Measurements from ENCODE around the gene GALNT2. TPM values are rescaled to one million over a fixed set of nuclear protein-coding genes. Genes with fewer than 3 reads are reported as not detected.

GALNT2 gene
- total RNA-seq, 1 donor from 2014 or later: 144 TPM

DNA sequence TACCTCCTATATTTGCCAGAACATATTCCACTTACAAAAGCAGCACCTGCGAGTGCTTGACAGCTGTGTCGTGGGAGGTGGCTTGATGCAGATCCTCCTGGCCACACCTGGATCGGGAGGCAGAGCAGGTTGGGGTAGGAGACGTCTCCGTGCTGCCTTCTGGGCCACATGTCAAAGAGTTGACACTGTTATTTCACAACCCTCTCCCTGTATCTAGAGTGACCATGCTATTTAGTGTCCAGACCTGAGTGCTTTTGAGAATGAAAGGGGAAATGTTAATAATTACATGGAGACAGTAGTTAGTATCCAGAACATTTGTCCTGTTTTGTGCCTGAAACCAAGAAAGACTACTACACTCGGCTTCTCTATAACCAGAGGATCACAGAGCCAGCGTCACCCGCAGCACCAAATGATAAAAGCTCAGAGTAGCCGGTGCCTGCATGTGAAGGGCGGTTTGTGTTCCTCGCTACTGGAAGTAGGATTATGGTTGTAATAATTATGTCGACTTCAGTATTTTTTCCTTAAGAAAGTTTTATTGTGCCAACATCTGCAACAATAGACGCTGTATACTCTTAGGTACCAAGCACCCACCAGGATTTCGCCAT lies 77.1 kb downstream of the GALNT2 start:
- DNase-seq (ENCODE audit: low spot score): no peak

DNA sequence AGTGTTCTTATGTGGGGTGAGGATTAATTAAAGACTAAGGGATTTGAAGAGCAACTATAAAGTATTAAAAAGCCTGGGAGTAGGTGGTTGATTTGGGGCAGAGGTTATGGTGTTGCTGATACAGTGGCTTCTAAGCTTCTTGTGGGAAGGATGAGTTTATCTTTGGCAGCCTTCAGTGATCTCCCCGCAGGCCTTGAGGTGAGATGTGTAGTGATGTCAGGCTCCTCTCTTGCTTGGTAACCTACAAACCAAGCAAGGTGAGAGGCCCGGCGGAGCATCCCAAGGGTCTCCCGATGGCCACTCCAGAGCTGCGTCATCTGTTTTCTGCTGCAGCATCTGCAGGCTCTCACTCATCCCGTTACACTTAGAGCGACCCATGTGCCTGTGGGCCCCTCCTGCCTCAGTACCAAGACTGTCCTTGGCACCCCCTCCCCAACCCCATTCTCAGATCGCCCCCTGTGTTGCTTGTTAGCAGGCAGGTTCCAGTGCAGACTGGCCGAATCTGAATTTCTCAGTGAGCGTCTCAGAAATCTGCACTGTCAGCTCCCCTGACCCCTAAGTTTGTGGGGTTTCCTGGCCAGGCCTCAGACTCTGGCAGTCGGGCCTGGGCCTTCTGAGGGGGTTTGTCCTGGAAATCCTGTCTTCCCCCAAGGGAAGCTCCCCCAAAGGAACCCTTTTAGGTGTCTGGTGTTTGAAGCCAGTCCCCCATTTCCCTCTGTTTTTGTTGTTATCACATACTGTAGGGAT lies 77.9 kb downstream of the GALNT2 start:
- DNase-seq (ENCODE audit: low spot score): no peak

DNA sequence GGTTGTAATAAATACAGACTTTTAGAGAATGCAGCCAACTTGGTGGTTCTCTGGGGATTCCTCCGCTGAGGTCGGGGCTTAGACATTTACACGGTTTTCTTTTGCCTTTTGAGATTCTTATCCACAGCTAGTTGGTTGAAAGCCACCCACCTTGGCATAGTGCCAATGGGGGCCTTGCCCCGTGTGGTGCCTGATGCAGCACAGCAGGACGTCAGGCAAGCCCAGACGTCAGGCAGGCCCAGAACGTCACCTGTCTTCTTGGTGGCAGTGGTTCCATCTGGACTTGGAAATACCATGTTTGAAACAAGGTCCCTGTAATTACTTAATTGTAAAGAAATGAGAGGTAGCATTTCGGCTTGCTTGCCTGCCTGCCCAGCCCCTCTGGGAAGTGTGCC lies 78.5 kb downstream of the GALNT2 start:
- no peak for DNase-seq (ENCODE audit: low spot score)

DNA sequence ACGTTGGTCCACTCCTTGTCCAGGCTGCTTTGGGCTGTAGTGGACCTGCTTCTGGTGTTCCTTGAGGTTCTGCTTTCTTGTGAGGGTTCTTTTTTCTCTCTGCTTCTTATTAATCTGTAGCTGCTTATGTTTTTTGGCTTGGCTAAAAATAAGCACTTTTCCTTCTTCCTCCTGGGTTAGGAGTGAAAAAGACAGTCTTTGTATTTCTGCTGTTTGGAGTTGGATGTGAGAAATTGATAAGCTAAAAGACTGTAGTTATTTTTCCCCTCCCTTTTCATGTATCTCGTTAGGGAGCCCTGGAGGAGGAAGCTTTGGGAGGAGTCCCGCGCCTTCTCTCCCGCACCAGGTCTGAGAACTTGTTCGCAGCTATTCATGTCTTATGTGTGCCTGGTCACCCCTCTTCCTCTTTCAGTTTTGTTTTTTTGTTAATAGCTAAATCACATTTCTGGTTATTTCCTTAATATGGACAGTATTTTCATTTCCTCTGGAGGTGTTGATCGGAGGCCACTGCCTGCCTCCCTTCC lies 79.0 kb downstream of the GALNT2 start:
- no peak for DNase-seq (ENCODE audit: low spot score)

DNA sequence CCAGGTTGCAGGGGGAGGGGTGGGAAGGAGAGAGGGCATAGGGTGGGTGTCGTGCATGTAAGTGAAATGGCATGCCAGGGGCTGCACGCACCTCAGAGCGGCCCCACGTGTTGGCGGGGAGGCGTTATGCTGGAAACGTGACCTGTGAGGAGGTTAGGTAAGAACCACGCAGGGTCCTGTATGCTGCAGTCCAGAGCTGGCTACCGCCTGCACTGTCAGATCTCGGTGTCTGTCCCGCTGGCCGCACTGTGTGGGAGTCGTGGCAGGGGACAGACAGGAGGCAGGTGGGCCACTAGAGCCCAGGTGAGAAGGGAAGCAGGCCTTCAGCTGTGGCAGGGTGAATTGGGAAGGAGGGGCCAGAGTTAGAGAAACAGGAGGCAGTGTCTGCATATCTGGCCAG lies 79.7 kb downstream of the GALNT2 start:
- DNase-seq (ENCODE audit: low spot score): no peak

DNA sequence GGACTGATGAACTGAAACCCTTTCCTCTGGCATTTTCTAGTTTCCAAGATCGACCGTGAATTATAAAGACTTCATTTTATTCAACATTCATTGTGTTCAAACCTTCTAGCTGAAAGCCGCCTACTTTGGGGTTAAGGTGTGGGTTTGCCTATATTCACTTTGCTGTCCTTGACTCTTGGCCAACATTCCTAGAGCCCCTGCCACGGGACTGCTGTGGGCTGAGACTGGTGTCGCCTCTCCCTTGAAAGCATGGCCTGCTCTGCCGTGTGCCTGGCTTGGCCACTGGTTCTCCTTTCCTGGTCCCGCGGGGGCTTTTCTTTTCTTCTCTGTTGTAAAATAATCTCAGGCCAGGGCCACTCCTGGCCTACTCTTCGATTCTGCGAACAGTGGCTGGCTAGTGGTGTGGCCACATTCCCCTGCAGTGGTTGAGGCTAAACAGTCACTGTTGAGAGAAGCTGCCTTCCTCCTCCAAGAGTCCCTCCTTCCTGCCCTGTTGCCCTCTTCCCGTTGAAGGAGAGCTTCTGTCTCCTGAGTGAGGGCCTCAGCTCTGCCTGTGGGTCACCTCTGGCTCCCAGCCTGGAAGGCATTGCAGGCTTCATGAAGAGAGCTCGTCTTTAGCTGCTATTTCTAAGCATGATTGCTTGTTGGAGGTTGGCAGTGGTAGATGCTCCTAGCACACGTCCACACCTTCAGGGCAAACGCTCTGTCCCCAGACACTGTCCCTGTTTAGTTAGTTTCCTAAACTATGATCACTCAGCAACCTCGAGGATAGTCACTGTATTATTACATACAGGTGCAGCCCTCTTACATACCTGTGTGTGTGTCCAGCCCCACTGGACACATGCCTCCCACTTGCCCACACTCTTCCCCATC lies 80.5 kb downstream of the GALNT2 start:
- DNase-seq (ENCODE audit: low spot score): no peak

DNA sequence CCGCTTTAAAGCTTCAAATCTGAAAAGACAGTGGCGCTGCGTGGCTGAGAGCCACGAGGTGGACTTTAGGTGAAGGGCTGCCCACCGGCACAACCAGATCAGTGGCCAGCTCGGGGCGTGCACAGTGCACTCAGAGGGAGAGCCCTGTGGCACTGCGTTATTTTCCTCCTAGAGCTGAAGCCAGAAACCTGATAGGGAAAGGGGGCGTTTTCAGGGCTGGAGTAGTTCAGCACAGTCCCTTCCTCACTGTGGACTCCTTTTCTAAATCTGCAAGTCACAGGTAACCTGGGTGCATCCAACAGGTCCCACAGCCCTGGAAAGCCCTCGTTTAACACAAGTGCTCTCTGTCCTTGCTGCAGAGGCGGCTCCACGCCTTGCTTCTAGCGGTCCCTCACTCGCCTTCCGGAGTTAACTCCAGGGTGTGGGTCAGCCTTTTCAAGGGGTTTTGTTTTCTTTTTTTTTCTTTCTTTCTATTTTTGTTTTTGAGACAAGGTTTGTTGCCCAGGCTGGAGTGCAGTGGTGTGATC lies 81.2 kb downstream of the GALNT2 start:
- DNase-seq (ENCODE audit: low spot score): no peak

DNA sequence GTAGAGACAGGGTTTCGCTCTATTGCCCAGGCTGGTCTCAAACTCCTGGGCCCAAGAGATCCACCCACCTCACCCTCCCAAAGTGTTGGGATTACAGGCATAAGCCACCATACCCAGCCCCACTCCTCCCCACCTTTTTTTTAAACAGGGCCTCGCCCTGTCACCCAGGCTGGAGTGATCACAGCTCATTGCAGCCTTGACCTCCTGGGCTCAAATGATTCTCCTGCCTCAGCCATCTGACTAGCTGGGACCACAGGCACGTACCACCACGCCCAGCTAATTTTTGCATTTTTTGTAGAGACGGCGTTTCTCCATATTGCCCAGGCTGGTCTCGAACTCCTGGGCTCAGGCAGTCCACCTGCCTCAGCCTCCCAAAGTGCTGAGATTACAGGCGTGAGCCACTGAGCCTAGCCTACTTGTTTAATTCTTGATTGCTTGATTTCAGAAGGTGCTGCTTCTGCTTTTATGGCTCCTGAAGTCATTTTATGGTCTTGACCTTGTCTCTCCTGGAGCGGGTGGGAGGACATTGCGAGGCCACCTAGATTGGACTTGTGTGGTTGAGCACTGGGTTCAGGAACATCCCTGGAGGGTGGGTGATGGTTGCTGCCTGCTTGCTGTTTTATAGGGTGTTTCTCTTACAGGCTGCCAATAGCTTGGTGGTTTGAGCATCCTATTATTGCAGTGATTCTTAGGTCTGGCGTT lies 81.9 kb downstream of the GALNT2 start:
- no peak for DNase-seq (ENCODE audit: low spot score)

DNA sequence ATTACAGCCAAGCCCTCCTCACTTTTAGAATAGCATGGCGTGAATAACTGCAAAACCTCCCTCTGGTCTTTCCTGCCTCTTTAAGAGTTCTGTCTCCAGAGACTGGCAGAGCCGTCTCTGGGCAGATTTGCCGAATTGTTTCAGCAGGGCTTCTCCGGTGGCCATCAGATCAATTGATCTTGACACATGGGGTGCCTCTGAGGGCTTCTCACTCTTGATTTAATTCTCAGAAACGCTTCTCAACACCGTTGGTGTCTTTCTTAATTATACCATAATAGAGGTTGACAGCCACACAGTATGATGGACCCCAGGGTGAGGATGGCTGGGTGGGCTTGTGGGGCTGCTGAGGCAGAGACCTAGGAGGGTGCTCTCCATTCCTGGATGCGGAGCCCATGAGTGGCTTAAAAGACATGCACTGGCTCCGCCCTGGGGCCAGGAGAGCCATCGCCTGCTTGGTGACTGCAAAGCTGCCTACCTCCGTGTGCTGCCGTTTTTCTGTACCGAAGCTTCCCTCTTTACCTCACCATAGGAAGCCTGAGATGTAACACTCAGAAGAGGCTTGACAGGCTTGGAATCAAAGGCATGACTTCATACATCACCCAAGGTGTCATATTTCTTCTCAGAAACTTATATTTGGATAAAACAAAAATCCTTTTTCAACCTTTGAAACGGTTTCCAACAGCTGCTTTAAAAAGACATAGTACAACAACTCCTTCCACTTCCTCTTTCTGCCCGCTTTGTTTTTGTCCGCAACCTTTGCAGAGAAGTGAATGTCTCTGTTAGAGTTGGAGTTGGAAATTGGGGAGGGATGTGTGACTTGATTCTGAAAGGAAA lies 82.9 kb downstream of the GALNT2 start:
- no peak for DNase-seq (ENCODE audit: low spot score)

DNA sequence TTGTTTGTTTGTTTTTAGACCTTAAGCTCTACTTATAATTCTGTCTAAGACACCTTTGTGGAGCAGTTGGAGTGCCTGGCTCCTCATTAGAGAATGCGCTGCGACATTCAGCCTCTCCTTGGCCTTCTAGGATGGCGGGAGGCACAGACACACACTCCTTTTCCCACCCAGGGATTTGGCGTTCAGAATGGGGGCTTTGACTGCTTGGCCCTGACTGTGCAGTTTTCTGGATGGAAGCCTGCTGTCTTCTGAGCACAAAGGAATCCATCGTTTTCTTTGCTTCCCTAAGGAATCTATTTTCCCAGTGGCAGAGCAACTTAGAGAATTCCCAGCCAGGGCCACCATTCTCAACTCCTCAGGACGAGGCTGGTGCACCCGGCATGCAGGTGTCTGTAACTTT lies 83.6 kb downstream of the GALNT2 start:
- DNase-seq (ENCODE audit: low spot score): no peak

DNA sequence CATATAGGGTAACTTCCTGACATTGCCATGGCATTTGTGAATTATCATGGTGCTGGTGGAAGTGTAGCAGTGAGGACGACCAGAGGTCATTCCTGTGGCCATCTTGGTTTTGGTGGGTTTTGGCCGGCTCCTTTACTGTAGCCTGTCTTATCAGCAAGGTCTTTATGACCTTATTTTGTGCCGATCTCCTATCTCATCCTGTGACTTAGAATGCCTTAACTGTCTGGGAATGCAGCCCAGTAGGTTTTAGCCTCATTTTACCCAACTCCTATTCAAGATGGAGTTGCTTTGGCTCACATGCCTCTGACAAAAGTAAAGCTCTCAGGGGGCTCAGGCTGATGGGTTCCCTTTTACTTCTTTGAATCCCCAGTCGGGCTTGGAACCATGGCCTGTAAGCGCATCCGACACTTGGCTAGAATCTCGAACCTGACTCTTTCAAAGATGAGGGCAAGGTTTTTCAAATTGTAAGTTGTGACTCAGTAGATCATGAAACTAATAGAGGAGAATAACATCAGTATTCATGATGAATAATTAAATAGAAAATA lies 85.0 kb downstream of the GALNT2 start:
- no peak for DNase-seq (ENCODE audit: low spot score)

DNA sequence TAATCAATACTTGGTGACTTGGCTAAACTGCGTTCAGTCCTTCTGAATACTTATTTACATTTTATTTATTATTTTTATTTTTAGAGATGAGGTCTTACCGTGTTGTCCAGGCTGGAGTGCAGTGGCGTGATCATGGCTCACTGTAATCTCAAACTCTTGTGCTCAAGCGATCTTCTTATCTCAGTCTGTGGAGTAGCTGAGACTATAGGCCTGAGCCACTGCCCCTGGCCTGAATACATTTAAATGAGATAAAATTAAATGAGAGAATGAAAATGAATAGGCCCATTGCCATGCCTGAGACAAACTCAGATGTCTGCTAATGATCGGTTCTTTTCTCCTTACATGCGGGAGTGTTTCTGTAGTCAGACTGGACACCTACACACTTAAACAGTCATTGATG lies 86.0 kb downstream of the GALNT2 start:
- no peak for DNase-seq (ENCODE audit: low spot score)

DNA sequence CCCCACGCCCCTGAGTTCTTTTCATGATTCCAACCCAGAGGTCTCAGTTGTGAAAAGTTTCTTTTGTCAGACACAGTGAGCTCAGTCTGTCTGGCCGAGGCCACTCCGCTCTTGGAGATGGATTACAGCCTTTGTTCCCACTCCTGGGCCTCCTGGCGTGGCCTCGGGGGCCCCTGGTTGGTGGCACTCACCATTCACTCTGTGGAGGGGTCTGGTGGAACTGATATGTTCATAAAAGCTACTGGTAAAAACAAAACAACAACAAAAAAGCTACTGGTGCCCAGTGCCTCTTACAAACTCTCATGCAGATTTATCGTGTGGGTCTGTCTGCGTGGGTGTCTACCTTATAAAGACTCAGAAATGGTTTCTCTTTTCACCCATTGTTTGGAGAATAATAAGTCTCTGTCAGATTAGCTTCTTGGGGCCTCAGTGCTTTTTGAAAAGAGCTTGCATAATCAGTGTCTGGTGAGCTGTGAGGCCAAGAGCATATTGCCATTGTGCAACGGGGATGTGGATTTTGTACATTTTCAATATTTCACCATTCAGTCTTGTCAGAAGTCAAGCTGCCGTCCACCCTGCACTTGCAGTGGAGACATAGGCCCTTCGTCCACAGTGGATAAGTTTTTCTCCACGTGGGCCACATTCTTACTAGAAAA lies 86.7 kb downstream of the GALNT2 start:
- no peak for DNase-seq (ENCODE audit: low spot score)

DNA sequence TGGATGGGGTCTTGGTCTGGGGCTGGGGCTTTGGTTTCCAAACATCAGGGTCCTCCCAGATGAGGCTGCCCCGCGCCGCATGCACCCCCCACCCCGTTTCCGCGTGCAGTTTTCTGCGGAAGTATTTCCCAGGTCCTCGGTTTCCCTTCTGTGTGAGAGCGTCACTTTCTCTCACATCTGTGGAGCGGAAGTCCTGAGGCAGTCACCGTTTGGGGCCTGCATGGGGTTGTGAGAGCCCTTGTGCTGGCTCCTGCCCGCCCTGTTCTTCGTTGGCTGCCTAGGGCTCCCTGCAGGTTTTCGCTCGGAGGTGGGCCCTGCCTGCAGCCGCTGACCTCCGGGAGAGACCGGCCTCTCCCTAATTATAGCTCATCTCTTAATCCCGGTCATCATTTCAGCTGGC lies 88.0 kb downstream of the GALNT2 start:
- no peak for DNase-seq (ENCODE audit: low spot score)

DNA sequence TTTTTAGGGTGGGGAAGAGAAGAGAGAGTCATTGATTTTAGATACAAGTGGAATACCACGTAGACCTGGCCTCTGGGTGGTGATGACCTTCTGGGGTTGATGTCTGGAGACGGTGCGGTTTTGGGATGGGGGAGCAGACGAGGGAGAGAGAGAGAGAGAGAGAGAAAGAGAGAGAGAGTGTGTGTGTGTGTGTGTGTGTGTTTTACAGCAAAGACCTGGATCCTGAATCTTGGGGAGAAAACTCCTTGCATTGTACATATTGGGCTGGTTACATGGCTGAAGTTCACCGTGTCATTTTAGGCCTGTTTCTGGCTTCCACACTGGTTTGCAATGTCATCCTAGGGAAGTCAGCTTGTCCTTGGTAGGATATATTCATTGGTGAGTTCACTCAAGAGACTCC lies 89.0 kb downstream of the GALNT2 start:
- peak; percentile 2 for DNase-seq (ENCODE audit: low spot score)

DNA sequence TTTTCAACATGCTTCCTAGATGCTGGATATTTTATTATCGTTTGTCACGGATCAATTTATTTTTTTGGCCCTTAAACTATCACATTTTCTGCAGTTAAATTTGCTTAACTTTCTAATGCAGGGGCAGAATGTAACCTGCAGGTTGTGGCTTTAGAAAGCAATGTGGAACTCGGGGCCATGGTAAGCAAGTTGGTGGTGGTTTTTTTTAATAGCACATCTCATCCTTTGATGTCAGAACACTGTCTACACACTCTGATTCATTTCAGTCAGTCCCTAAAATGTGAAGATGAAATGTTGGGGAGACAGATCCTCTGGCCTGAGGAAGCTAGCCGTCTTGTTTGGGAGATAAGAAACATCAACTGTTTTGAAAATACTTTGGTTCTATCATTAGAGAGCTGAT lies 89.5 kb downstream of the GALNT2 start:
- DNase-seq (ENCODE audit: low spot score): no peak

DNA sequence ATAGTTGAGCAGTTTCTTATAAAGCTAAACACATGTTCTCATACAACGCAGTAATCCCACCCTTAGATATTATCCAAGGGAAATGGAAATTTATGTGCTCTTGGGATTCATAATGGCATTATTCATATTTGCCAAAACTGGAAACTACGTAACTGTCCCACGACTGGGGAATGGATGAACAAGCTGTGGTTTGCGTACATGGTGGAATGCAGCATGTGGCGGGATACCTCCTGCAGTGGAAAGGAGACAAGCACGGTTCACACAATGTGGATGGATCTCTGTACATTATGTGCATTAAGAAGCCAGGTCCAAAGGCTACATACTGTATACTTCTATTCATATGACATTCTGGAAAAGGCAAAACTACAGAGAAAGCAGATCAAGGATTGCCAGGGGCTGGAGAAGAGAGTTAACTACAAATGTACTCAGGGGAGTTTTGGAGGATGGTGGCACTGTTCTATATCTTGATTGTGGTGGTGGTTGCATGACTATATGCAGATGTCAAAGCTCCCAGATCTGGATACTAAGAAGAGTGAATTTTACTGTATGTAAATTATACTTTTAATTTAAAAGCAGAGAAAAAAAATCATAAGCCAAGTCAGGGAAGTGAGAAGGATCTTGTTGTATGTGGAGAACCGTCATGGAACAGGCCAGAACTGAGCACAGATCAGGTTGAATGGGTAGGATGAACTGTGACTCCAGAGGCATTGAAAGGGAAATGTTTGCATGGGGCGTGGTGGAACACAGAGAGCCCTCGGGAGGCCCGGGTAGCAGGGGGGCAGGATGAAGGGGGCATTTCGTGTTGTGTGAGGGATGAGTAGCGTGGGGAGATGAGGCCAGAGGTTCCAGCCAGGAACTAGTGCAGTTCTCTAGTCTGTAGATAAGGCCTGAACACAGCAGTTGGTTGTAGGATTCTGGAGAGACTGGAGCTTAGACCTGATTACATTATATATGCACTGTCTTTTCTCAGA lies 90.7 kb downstream of the GALNT2 start:
- DNase-seq (ENCODE audit: low spot score): peak; percentile 73

Data from mesenteric fat pad (tissue), 1 donor.